SK-N-SH (cell line): ENCODE measurements around the gene GLTP. TPM values are rescaled to one million over a fixed set of nuclear protein-coding genes. Genes with fewer than 3 reads are reported as not detected.

Experiments used
- CTCF ChIA-PET: fragments of 300-600, 350-600 bp; formaldehyde crosslinking; extraction: SDS; loops from one replicate; lab custom pipeline; 2021; lab: Yijun Ruan, JAX
- POLR2A ChIA-PET: fragments of 350-600 bp; sonication (Branson Sonifier 250); formaldehyde crosslinking; extraction: SDS; loops from one replicate; lab custom pipeline; 2020; ENCODE audit warnings: antibody characterized with exemption, inconsistent platforms; lab: Yijun Ruan, JAX
- DNase-seq: peaks from one replicate; pipeline ENCODE4 v3.0.0; 2012
- H2AFZ ChIP-seq: fragments of 200-600 bp; sonication (generic); 2 replicates; pipeline ENCODE4 v1.8.1; 2016; ENCODE audit warnings: antibody characterized with exemption, mild to moderate bottlenecking, low read depth
- H3F3A ChIP-seq: fragments of 200-600 bp; sonication (generic); replicated peaks from 2 replicates; pipeline ENCODE3; 2016; ENCODE audit warnings: antibody characterized with exemption, mild to moderate bottlenecking; ENCODE audit not compliant: insufficient read depth
- H3K27ac ChIP-seq, 2 experiments: fragments of 200-500 bp in 1 of 2; fragments of 200-600 bp in 1 of 2; sonication (Bioruptor generic) in 1 of 2; sonication (generic), shearing (Covaris generic) in 1 of 2; 2 replicates each; pipeline versions ENCODE4 v1.5.1 to v1.6.1; 2014 to 2016; ENCODE audit warnings: low read depth in 2 of 2, inconsistent platforms in 1 of 2, low read length in 1 of 2, mild to moderate bottlenecking in 1 of 2, mixed read lengths in 1 of 2
- H3K27me3 ChIP-seq: fragments of 200-600 bp; sonication (generic), shearing (Covaris generic); 2 replicates; pipeline ENCODE4 v1.6.1; 2016; ENCODE audit warnings: mixed run types; ENCODE audit not compliant: insufficient read depth
- H3K36me3 ChIP-seq, 2 experiments: fragments of 200-500 bp in 1 of 2; fragments of 200-600 bp in 1 of 2; sonication (Bioruptor generic) in 1 of 2; sonication (generic) in 1 of 2; replicated peaks in 1 of 2; 2 replicates each; pipeline versions ENCODE3 to v1.5.1; 2014 to 2016; ENCODE audit warnings: low read length in 1 of 2, mild to moderate bottlenecking in 1 of 2; ENCODE audit not compliant: insufficient read depth in 2 of 2, control insufficient read depth in 1 of 2
- H3K4me1 ChIP-seq, 2 experiments: fragments of 200-500 bp in 1 of 2; fragments of 200-600 bp in 1 of 2; sonication (Bioruptor generic) in 1 of 2; sonication (generic), shearing (Covaris generic) in 1 of 2; 2 replicates each; pipeline versions ENCODE4 v1.5.1 to v1.6.1; 2014 to 2016; ENCODE audit warnings: low read depth in 1 of 2, low read length in 1 of 2, mixed run types in 1 of 2; ENCODE audit not compliant: insufficient read depth in 2 of 2, control insufficient read depth in 1 of 2
- H3K4me2 ChIP-seq: fragments of 200-600 bp; sonication (generic), shearing (Covaris generic); 2 replicates; pipeline ENCODE4 v1.6.1; 2017; ENCODE audit warnings: mixed run types
- H3K4me3 ChIP-seq, 2 experiments: fragments of 200-500 bp in 1 of 2; fragments of 200-600 bp in 1 of 2; sonication (Bioruptor generic) in 1 of 2; sonication (generic), shearing (Covaris generic) in 1 of 2; 2 replicates each; pipeline versions ENCODE4 v1.5.1 to v1.8.1; 2014 to 2016; ENCODE audit warnings: low read depth in 2 of 2, inconsistent platforms in 1 of 2, low read length in 1 of 2, mild to moderate bottlenecking in 1 of 2, mixed read lengths in 1 of 2, moderate library complexity in 1 of 2
- H3K79me2 ChIP-seq: fragments of 200-600 bp; sonication (generic); 2 replicates; pipeline ENCODE4 v1.8.1; 2017; ENCODE audit warnings: mild to moderate bottlenecking; ENCODE audit not compliant: insufficient read depth
- H3K9ac ChIP-seq: fragments of 200-600 bp; sonication (generic); 2 replicates; pipeline ENCODE4 v1.6.1; 2017; ENCODE audit warnings: mixed run types
- H3K9me2 ChIP-seq: fragments of 200-600 bp; sonication (generic); 2 replicates; pipeline ENCODE4 v1.6.1; 2017; ENCODE audit warnings: mixed run types
- H3K9me3 ChIP-seq: fragments of 200-600 bp; sonication (generic); 2 replicates; pipeline ENCODE4 v1.6.1; 2017; ENCODE audit warnings: mixed run types, mild to moderate bottlenecking, moderate library complexity
- H4K20me1 ChIP-seq: fragments of 200-600 bp; sonication (generic); 2 replicates; pipeline ENCODE4 v1.6.1; 2017; ENCODE audit warnings: mild to moderate bottlenecking, mixed run types; ENCODE audit not compliant: insufficient read depth
- EP300 ChIP-seq, 2 experiments: IDR thresholded peaks; 2 replicates each; pipeline versions ENCODE4 v1.4.0 to v1.6.1; 2012; ENCODE audit warnings: borderline replicate concordance in 1 of 2, low read depth in 1 of 2, low read length in 1 of 2
- EZH2phosphoT487 ChIP-seq: fragments of 200-600 bp; sonication (generic); IDR thresholded peaks from 2 replicates; pipeline ENCODE4 v1.6.1; 2017; ENCODE audit warnings: low read depth, mixed run types, mild to moderate bottlenecking, antibody characterized with exemption, moderate library complexity, borderline replicate concordance
- GATA2 ChIP-seq: sonication (generic); formaldehyde crosslinking; IDR thresholded peaks from 2 replicates; pipeline ENCODE4 v1.5.0; 2020; ENCODE audit warnings: mild to moderate bottlenecking, missing genetic modification reagents
- MEF2A ChIP-seq: IDR thresholded peaks from 2 replicates; pipeline ENCODE4 v1.4.0; 2012; ENCODE audit warnings: low read depth, borderline replicate concordance
- MXI1 ChIP-seq: IDR thresholded peaks from 2 replicates; pipeline ENCODE4 v1.6.1; 2012; ENCODE audit warnings: mild to moderate bottlenecking, low read depth, low read length, improper control_type of control experiment
- NFIC ChIP-seq: IDR thresholded peaks from 2 replicates; pipeline ENCODE4 v1.4.0; 2012; ENCODE audit warnings: borderline replicate concordance
- RAD21 ChIP-seq: IDR thresholded peaks from 2 replicates; pipeline ENCODE4 v1.6.1; 2012; ENCODE audit warnings: mild to moderate bottlenecking, low read length
- RXRA ChIP-seq: IDR thresholded peaks from 2 replicates; pipeline ENCODE4 v1.4.0; 2012; ENCODE audit warnings: low read depth, mild to moderate bottlenecking, borderline replicate concordance
- SIN3A ChIP-seq: IDR thresholded peaks from 2 replicates; pipeline ENCODE4 v1.6.1; 2012; ENCODE audit warnings: low read depth, mild to moderate bottlenecking, low read length, moderate library complexity, borderline replicate concordance
- SMC3 ChIP-seq: IDR thresholded peaks from 2 replicates; pipeline ENCODE4 v1.6.1; 2012; ENCODE audit warnings: low read depth, low read length, improper control_type of control experiment
- TAF1 ChIP-seq: IDR thresholded peaks from 2 replicates; pipeline ENCODE4 v1.6.1; 2012; ENCODE audit warnings: low read depth, mild to moderate bottlenecking, low read length, moderate library complexity, borderline replicate concordance
- WGBS: methylation state at CpG from one replicate; pipeline ENCODE4 v1.1.6; 2017; ENCODE audit warnings: low lambda C conversion rate; 5-methylcytosine and 5-hydroxymethylcytosine counted together
- polyA plus RNA-seq, 3 experiments: library from polyadenylated mRNA; depleted of rRNA; stranded (reverse); fragments of >200 nt; gene quantifications; 2 replicates each; pipeline ENCODE4 v1.2.3, GENCODE V29; 2012
- TF ChIP-seq, protein P1 (sequence below): fragments of 150-350 bp; IDR thresholded peaks from 2 replicates; pipeline ENCODE4 v1.6.1; 2017; ENCODE audit warnings: antibody characterized with exemption, low read length, low read depth, borderline replicate concordance
- TF ChIP-seq, protein P2 (sequence below): IDR thresholded peaks from 2 replicates; pipeline ENCODE4 v1.4.0; 2012; ENCODE audit warnings: low read depth

Gene GLTP
- polyA plus RNA-seq, 1 of the 3 experiments (the other 2 are of a cell fraction): 23.0 TPM

DNA sequence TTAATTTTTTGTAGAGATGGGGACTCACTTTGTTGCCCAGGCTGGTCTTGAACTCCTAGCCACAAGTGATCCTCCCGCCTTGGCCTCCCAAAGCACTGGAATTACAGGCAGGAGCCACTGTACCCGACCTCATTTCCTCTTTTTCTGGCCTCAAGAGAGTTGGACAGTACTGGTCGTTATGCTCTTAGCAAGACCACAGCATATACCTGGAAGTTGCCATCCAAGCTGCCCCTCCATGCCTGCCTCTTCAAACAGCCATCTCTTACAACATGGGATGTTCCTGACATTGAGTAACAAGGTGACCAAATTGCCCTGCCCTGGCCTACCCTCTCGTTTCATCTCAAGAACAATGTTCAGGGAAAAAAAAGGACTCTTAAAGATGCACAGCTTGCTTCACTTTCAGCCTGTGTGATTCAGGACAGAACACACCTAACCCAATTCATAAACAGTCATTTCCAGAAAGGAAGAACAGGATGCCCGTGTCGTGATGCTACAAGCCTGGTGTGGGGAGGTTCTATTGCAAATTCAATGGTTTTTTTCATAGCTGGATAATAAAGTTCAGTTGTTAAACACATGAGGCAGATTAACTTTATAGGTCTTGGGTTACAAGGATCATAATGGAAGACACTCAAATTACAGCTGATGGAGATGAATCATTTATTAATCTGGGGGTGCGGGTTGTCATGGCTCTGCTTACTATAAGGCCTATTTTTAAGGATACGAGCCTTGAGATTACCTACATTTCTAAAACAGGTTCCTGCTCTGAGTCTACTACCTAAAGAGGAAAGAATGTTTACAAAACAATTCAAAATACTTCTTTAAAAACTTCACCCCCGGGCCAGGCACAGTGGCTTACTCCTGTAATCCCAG is 11.9 kb downstream of the GLTP start:
- no peaks in the 10 kb centered on the region for H3K9me2 ChIP-seq
- peaks cover 12% of the 10 kb centered on the region for H3F3A ChIP-seq
- no peak for DNase-seq
- H4K20me1 ChIP-seq: no peaks in the 10 kb centered on the region; the same call in 1 of the 2 replicates
- peaks cover 9 to 17% of the 10 kb centered on the region in 2 experiments; a peak in 2 of 4 replicates for H3K4me1 ChIP-seq
- H2AFZ ChIP-seq: no peak overlapping the region
- TF ChIP-seq SMC3: no peak
- no peak overlapping the region for H3K27ac ChIP-seq
- H3K9me3 ChIP-seq: no peaks in the 10 kb centered on the region
- H3K4me2 ChIP-seq: no peak overlapping the region
- H3K27me3 ChIP-seq: no peaks in the 10 kb centered on the region
- ChIA-PET POLR2A (no interaction called here), CTCF (interaction anchor here (0.9 to 13.1 kb wide), 3 partner anchors 14 to 36 kb away, joined by 3 to 91 read pairs (median 11); no protein-coding TSS in a partner anchor)
- H3K79me2 ChIP-seq: peaks cover 44% of the 10 kb centered on the region
- 89% methylated on average over 9 of the region's 9 CpGs for WGBS
- no peak overlapping the region for H3K4me3 ChIP-seq
- no peak overlapping the region for H3K9ac ChIP-seq
- H3K36me3 ChIP-seq: no peaks in the 10 kb centered on the region

DNA sequence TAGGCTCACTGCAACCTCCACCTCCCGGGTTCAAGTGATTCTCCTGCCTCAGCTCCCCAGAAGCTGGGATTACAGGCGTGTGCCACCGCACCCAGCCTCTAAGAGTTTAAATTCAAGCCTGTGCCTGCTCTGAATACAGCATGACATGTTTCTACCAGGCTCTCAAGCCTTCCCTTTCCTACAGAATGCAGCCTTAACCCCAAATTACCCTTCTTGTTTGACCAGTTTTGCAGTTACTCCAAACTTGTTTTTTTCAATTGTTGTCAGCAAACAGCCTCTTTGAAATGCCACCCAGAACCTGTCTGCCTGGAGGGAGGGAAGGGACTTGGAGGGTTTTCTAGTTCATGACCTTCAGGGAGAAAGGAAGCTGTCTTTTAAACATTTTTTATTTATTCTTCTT is 15.4 kb downstream of the GLTP start:
- Histone ChIP-seq H3K4me1 (no peaks in the 10 kb centered on the region; a peak in 1 of 4 replicates), H3K27me3 (no peaks in the 10 kb centered on the region), H3K79me2 (peaks cover 31% of the 10 kb centered on the region), H3K4me2 (no peak overlapping the region), H4K20me1 (no peaks in the 10 kb centered on the region), H3K36me3 (peaks cover 0 to 4% of the 10 kb centered on the region in 2 experiments), H3F3A (no peaks in the 10 kb centered on the region), H3K9me3 (no peaks in the 10 kb centered on the region), H3K4me3 (no peak overlapping the region), H2AFZ (no peak overlapping the region), H3K27ac (no peak overlapping the region), H3K9ac (no peak overlapping the region), H3K9me2 (no peaks in the 10 kb centered on the region)
- 97% methylated on average over 3 of the region's 3 CpGs for WGBS
- TF ChIP-seq, protein P1, sequence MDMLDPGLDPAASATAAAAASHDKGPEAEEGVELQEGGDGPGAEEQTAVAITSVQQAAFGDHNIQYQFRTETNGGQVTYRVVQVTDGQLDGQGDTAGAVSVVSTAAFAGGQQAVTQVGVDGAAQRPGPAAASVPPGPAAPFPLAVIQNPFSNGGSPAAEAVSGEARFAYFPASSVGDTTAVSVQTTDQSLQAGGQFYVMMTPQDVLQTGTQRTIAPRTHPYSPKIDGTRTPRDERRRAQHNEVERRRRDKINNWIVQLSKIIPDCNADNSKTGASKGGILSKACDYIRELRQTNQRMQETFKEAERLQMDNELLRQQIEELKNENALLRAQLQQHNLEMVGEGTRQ: no peak
- TF ChIP-seq EZH2phosphoT487 (no peak), EP300 (IDR thresholded peaks at IDR 0.05; ENCODE audit: borderline replicate concordance in 1 of 2, low read depth in 1 of 2, low read length in 1 of 2) (no peak), MXI1 (no peak), SIN3A (no peak), NFIC (no peak), RXRA (no peak), MEF2A (no peak), RAD21 (no peak), TAF1 (no peak), GATA2 (CRISPR knock-in tag) (no peak), SMC3 (no peak)
- TF ChIP-seq, protein P2, sequence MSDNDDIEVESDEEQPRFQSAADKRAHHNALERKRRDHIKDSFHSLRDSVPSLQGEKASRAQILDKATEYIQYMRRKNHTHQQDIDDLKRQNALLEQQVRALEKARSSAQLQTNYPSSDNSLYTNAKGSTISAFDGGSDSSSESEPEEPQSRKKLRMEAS: no peak
- ChIA-PET CTCF (interaction anchor here (1.0 to 13.1 kb wide), 3 partner anchors 11 to 585 kb away, joined by 3 to 91 read pairs (median 3); partner anchors contain the start of gene ARPC3), POLR2A (no interaction called here)
- DNase-seq: no peak
